HG03460 (cell line): Measurements from ENCODE around the gene PTPRQ.
"Not testable (repeated sequence)": the region's sequence is repeated elsewhere in the genome, so short reads cannot be mapped to it uniquely, and the experiment has no call there.

Experiments
- ATAC-seq: cut with Tn5 transposase; IDR thresholded peaks from one replicate; pipeline ENCODE4 v1.9.1; 2021; ENCODE audit not compliant: unreplicated experiment

Gene PTPRQ

GRCh38 chr12:80443974-80444666 lies at the start of gene PTPRQ:
Gene PTPRQ (plus strand): TSS chr12:80444235. CDS start chr12:80444346, 111 bp downstream.
- ATAC-seq, result no peak

GRCh38 chr12:80400571-80400991 lies 43.5 kb upstream of the PTPRQ start:
- no peak for ATAC-seq

GRCh38 chr12:80401191-80401590 lies 42.8 kb upstream of the PTPRQ start:
- no peak for ATAC-seq

- no peak for ATAC-seq
Measured at GRCh38 chr12:80404629-80405028, 39.4 kb upstream of the PTPRQ start.

- ATAC-seq, result no peak
Measured at GRCh38 chr12:80406253-80406652, 37.8 kb upstream of the PTPRQ start.

- no peak for ATAC-seq
Measured at GRCh38 chr12:80411787-80412186, 32.2 kb upstream of the PTPRQ start.

- ATAC-seq, result peak; percentile 69
Measured at GRCh38 chr12:80412343-80412953, 31.6 kb upstream of the PTPRQ start.

- ATAC-seq, result no peak
Measured at GRCh38 chr12:80413462-80413861, 30.6 kb upstream of the PTPRQ start.

- no peak for ATAC-seq
Measured at GRCh38 chr12:80415466-80415865, 28.6 kb upstream of the PTPRQ start.

GRCh38 chr12:80419644-80420043 lies 24.4 kb upstream of the PTPRQ start:
- ATAC-seq, result no peak

- no peak for ATAC-seq
Measured at GRCh38 chr12:80420075-80420474, 24.0 kb upstream of the PTPRQ start.

GRCh38 chr12:80422550-80422949 lies 21.5 kb upstream of the PTPRQ start:
- ATAC-seq, result no peak

- no peak for ATAC-seq
Measured at GRCh38 chr12:80432061-80432460, 12.0 kb upstream of the PTPRQ start.

- ATAC-seq, result no peak
Measured at GRCh38 chr12:80441921-80442320, 2.1 kb upstream of the PTPRQ start.

- ATAC-seq, result no peak
Measured at GRCh38 chr12:80442426-80443222, 1.4 kb upstream of the PTPRQ start.

- no peak for ATAC-seq
Measured at GRCh38 chr12:80445083-80445793, 1.2 kb downstream of the PTPRQ start.

- no peak for ATAC-seq
Measured at GRCh38 chr12:80456513-80456912, 12.5 kb downstream of the PTPRQ start.

GRCh38 chr12:80460972-80461371 lies 16.9 kb downstream of the PTPRQ start:
- ATAC-seq, result no peak

GRCh38 chr12:80461851-80462250 lies 17.8 kb downstream of the PTPRQ start:
- not testable (repeated sequence) for ATAC-seq

- ATAC-seq, result no peak
Measured at GRCh38 chr12:80469681-80470080, 25.6 kb downstream of the PTPRQ start.

GRCh38 chr12:80470403-80470802 lies 26.4 kb downstream of the PTPRQ start:
- ATAC-seq, result no peak
